ENCODE measurements around the gene PDE11A. TPM values are rescaled to one million over a fixed set of nuclear protein-coding genes. Genes with fewer than 3 reads are reported as not detected.

The PDE11A gene
- total RNA-seq, 2 donors from 2014 or later = 0.28 to 3.5 TPM

DNA sequence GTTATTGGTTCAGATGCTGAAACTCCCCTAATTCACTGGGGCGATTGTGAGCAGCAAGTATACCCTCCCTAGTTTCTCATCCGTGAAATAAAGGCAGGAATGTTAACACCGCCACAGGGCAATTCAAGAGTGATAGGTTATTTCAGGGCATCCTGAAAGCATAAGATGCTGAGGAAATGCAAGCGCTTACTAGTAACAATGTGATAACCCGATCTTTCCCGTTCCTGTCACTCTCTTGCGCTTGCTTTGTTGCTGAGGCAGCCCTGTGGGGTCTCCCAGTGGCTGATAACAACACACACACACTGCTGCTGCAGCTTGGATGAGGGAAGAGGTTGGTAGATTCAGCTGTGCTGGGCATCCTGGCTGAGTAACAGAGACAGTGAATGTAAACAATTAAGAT is 420.7 kb downstream of the PDE11A start:
- Histone ChIP-seq H3K27ac (no peak overlapping the region), H3K4me1 (ENCODE audit: control insufficient read depth in 1 of 2, low read depth in 2 of 2) (no peaks in the 10 kb centered on the region), H3K36me3 (no peaks in the 10 kb centered on the region), H3K9me3 (no peaks in the 10 kb centered on the region), H3K4me3 (no peak overlapping the region), H3K27me3 (replicated peaks; ENCODE audit: insufficient read depth) (no peaks in the 10 kb centered on the region)
- ATAC-seq (ENCODE audit: insufficient number of reproducible peaks, low FRiP score, low read depth) (no peak), DNase-seq (ENCODE audit: low spot score) (no peak)
- TF ChIP-seq, protein P1, sequence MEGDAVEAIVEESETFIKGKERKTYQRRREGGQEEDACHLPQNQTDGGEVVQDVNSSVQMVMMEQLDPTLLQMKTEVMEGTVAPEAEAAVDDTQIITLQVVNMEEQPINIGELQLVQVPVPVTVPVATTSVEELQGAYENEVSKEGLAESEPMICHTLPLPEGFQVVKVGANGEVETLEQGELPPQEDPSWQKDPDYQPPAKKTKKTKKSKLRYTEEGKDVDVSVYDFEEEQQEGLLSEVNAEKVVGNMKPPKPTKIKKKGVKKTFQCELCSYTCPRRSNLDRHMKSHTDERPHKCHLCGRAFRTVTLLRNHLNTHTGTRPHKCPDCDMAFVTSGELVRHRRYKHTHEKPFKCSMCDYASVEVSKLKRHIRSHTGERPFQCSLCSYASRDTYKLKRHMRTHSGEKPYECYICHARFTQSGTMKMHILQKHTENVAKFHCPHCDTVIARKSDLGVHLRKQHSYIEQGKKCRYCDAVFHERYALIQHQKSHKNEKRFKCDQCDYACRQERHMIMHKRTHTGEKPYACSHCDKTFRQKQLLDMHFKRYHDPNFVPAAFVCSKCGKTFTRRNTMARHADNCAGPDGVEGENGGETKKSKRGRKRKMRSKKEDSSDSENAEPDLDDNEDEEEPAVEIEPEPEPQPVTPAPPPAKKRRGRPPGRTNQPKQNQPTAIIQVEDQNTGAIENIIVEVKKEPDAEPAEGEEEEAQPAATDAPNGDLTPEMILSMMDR (IDR thresholded peaks at IDR 0.05) = no peak

DNA sequence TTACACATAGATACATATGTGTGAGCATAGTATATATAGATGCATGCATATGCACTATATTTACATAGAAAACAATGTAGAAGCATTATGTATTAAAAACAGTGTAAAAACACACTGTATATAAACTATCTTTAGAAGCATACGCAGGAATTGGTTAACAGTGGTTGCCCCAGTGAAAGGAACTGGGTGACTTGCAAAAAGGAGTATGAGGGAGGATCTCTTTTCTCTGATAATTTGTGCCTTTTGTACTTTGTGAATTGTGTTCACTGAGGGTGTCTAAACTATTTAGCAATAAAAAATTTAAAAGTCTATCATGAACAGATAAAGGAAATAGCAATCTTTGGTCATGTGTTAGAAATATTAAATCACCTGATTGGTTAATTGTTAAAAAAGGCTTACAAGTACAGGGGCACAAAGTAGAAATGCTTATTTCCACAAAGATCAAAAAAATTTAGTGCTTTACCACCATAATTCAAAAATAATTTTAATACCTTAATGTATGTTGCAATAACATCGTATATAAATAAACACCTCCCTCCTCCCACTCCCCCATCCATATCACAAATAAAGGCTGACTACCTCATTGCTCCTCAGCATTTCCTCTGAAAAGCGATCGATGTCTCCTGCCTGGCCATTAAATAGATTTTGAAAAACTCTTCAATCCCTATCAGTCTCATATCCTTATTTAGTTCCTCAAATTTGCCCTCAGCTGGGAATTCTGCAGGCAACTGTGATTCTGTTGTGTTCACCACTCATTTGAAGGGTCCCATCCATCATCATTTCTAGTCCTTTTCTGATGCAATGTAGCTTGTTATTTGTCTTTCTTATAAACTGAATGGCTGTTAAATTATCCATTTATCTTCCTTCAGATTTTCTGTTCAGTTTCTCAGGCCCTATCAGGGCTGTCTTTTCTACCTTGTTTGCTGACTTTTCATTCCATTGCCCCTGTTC is 422.7 kb downstream of the PDE11A start:
- no peak for DNase-seq (ENCODE audit: low spot score)
- H3K36me3 ChIP-seq = no peaks in the 10 kb centered on the region
- H3K27me3 ChIP-seq (replicated peaks; ENCODE audit: insufficient read depth) = no peaks in the 10 kb centered on the region
- no peaks in the 10 kb centered on the region for H3K9me3 ChIP-seq
- TF ChIP-seq, protein P1 (IDR thresholded peaks at IDR 0.05) = no peak
- H3K4me3 ChIP-seq = no peak overlapping the region
- ATAC-seq (ENCODE audit: insufficient number of reproducible peaks, low FRiP score, low read depth) = no peak
- H3K4me1 ChIP-seq (ENCODE audit: control insufficient read depth in 1 of 2, low read depth in 2 of 2) = no peaks in the 10 kb centered on the region
- H3K27ac ChIP-seq = no peak overlapping the region

DNA sequence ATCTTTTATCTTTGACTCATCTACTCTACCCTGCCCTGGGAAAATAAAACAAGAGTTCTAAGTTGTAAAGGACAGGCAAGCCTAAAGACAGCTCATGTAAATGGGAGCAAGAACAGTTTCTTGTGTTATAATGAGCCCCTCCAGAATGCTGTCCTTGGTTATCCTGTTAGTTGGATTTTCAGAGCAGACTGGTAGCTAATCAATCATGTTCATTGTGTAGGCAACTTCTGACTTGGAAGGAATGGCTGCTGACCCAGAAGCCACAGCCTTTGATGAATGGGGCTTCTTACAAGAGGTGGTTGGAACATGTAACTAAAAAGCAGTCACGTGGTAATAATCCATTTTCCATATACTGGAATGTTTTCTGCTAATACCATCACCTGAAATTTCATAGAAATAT is 425.8 kb downstream of the PDE11A start:
- DNase-seq (ENCODE audit: low spot score) (no peak), ATAC-seq (ENCODE audit: insufficient number of reproducible peaks, low FRiP score, low read depth) (no peak)
- Histone ChIP-seq H3K4me3 (no peak overlapping the region), H3K27me3 (replicated peaks; ENCODE audit: insufficient read depth) (no peaks in the 10 kb centered on the region), H3K36me3 (no peaks in the 10 kb centered on the region), H3K9me3 (no peaks in the 10 kb centered on the region), H3K27ac (no peak overlapping the region), H3K4me1 (ENCODE audit: control insufficient read depth in 1 of 2, low read depth in 2 of 2) (no peaks in the 10 kb centered on the region)
- TF ChIP-seq, protein P1 (IDR thresholded peaks at IDR 0.05) = no peak

DNA sequence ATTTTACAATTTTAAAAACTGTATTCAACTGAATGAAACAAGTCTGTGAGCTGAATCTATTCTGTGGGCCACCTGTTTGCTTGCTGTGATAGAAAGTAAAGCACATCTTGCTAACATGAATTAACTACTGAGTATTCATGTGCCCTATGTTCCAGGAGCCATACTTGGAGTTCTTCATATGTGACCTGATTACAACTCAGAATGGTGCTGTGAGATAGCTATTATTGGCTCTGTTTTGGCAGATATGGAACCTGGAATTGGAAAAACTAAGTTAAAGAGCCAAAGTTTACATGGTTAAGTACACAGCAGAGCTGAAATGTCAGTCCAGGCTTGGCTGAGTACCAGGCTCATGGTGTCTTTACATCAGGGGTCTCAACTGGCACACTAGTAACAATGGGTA is 426.3 kb downstream of the PDE11A start:
- TF ChIP-seq, protein P1 (IDR thresholded peaks at IDR 0.05) = no peak
- Histone ChIP-seq H3K9me3 (no peaks in the 10 kb centered on the region), H3K36me3 (no peaks in the 10 kb centered on the region), H3K27ac (no peak overlapping the region), H3K4me1 (ENCODE audit: control insufficient read depth in 1 of 2, low read depth in 2 of 2) (no peaks in the 10 kb centered on the region), H3K27me3 (replicated peaks; ENCODE audit: insufficient read depth) (no peaks in the 10 kb centered on the region), H3K4me3 (no peak overlapping the region)
- no peak for DNase-seq (ENCODE audit: low spot score)
- no peak for ATAC-seq (ENCODE audit: insufficient number of reproducible peaks, low FRiP score, low read depth)

DNA sequence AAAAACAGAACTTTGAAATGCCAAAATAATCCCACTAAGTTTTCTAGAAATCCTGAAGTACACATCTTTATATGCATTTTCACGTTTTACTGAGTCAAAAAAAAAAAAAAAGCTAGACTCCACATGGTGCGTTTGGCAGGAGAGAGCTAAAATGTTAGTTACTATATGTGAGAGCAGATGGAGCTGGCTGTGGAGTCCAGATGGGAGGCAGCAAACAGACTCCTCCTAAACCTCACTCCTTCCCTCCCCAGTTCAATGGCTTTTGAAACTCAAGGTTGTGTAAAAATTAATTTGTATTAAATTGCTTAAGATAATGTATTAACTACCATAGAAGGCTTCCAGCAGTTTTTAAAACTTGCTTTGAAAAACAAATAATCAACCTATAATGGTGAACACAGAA is 431.2 kb downstream of the PDE11A start:
- DNase-seq (ENCODE audit: low spot score) (no peak), ATAC-seq (ENCODE audit: insufficient number of reproducible peaks, low FRiP score, low read depth) (no peak)
- no peak overlapping the region for H3K4me3 ChIP-seq
- H3K27me3 ChIP-seq (replicated peaks; ENCODE audit: insufficient read depth) = no peaks in the 10 kb centered on the region
- TF ChIP-seq, protein P1 (IDR thresholded peaks at IDR 0.05) = no peak
- no peaks in the 10 kb centered on the region for H3K36me3 ChIP-seq
- H3K9me3 ChIP-seq = no peaks in the 10 kb centered on the region
- H3K4me1 ChIP-seq (ENCODE audit: control insufficient read depth in 1 of 2, low read depth in 2 of 2) = no peaks in the 10 kb centered on the region
- H3K27ac ChIP-seq = no peak overlapping the region

Measured in thoracic aorta (tissue), 2 donors.